CD4-positive, alpha-beta T cell treated with Interleukin-6 at 100 ng/mL for 8 hours (primary cell): Measurements from ENCODE around the gene POU3F2.

ENCODE experiments used
- DNase-seq: peaks from one replicate; pipeline ENCODE4 v3.0.0-alpha.2; 2020; ENCODE audit warnings: mixed read lengths, low spot score

POU3F2 gene

GRCh38 chr6:98831057-98831958, 3.1 kb upstream of the POU3F2 start:
- DNase-seq = no peak

- DNase-seq = no peak
Measured at GRCh38 chr6:98831959-98832283, 2.5 kb upstream of the POU3F2 start.

- no peak for DNase-seq
Measured at GRCh38 chr6:98832284-98833056, 1.9 kb upstream of the POU3F2 start.

GRCh38 chr6:98833057-98833306, 1.4 kb upstream of the POU3F2 start:
- no peak for DNase-seq

- DNase-seq = no peak
Measured at GRCh38 chr6:98833307-98834059, 891 bp upstream of the POU3F2 start.

GRCh38 chr6:98835149-98836024, 1.0 kb downstream of the POU3F2 start:
- no peak for DNase-seq

- DNase-seq = no peak
Measured at GRCh38 chr6:98836025-98836961, 1.9 kb downstream of the POU3F2 start.

GRCh38 chr6:98836962-98837944, 2.9 kb downstream of the POU3F2 start:
- DNase-seq = no peak

- no peak for DNase-seq
Measured at GRCh38 chr6:98838032-98838431, 3.7 kb downstream of the POU3F2 start.

- no peak for DNase-seq
Measured at GRCh38 chr6:98838975-98839374, 4.6 kb downstream of the POU3F2 start.

- DNase-seq = no peak
Measured at GRCh38 chr6:98839781-98840361, 5.5 kb downstream of the POU3F2 start.

GRCh38 chr6:98840385-98840784, 6.0 kb downstream of the POU3F2 start:
- DNase-seq = no peak

- no peak for DNase-seq
Measured at GRCh38 chr6:98840996-98841513, 6.7 kb downstream of the POU3F2 start.

GRCh38 chr6:98841621-98842341, 7.4 kb downstream of the POU3F2 start:
- no peak for DNase-seq

- DNase-seq = no peak
Measured at GRCh38 chr6:98842342-98843180, 8.2 kb downstream of the POU3F2 start.

- DNase-seq = no peak
Measured at GRCh38 chr6:98843271-98844243, 9.2 kb downstream of the POU3F2 start.
